T-helper 17 cell (primary cell): Measurements from ENCODE around the gene TFEC. TPM values are rescaled to one million over a fixed set of nuclear protein-coding genes. Genes with fewer than 3 reads are reported as not detected.
"Not testable (repeated sequence)": the region's sequence is repeated elsewhere in the genome, so short reads cannot be mapped to it uniquely, and the experiment has no call there.

Experiments used
- ATAC-seq: fragments of 150-1000 bp; cut with Tn5 transposase; 2 replicates; pipeline ENCODE4 v1.10.0; 2021; ENCODE audit warnings: mild to moderate bottlenecking, moderate library complexity
- DNase-seq, 3 donors: peaks; one replicate each; pipeline versions ENCODE4 v3.0.0 to v3.0.0-alpha.2; 2020 to 2021
- H3K9me3 ChIP-seq: one replicate; pipeline ENCODE4 v1.7.0; 2013; ENCODE audit warnings: low read length, mild to moderate bottlenecking; ENCODE audit not compliant: control insufficient read depth, poor library complexity, severe bottlenecking
- H3K27ac Mint-ChIP-seq: one replicate; pipeline ENCODE4 v1.8.0; 2022; ENCODE audit warnings: mild to moderate bottlenecking, moderate library complexity, mixed read lengths
- H3K27me3 Mint-ChIP-seq: one replicate; pipeline ENCODE4 v1.8.0; 2022; ENCODE audit warnings: mixed read lengths
- H3K36me3 Mint-ChIP-seq: one replicate; pipeline ENCODE4 v1.8.0; 2022; ENCODE audit warnings: low read depth, mixed read lengths
- H3K4me1 Mint-ChIP-seq: one replicate; pipeline ENCODE4 v1.8.0; 2022; ENCODE audit warnings: mild to moderate bottlenecking, mixed read lengths
- H3K4me3 Mint-ChIP-seq: one replicate; pipeline ENCODE4 v1.8.0; 2022; ENCODE audit warnings: mild to moderate bottlenecking, moderate library complexity, mixed read lengths
- total RNA-seq, 4 donors: library from RNA in 2 of 4; stranded (reverse) in 2 of 4; gene quantifications; one replicate each; pipeline ENCODE4 v1.2.3 and lab custom pipeline; 2022 to 2026

TFEC gene
- total RNA-seq, 2 donors from 2014 or later = 0.21 to 0.47 TPM

DNA sequence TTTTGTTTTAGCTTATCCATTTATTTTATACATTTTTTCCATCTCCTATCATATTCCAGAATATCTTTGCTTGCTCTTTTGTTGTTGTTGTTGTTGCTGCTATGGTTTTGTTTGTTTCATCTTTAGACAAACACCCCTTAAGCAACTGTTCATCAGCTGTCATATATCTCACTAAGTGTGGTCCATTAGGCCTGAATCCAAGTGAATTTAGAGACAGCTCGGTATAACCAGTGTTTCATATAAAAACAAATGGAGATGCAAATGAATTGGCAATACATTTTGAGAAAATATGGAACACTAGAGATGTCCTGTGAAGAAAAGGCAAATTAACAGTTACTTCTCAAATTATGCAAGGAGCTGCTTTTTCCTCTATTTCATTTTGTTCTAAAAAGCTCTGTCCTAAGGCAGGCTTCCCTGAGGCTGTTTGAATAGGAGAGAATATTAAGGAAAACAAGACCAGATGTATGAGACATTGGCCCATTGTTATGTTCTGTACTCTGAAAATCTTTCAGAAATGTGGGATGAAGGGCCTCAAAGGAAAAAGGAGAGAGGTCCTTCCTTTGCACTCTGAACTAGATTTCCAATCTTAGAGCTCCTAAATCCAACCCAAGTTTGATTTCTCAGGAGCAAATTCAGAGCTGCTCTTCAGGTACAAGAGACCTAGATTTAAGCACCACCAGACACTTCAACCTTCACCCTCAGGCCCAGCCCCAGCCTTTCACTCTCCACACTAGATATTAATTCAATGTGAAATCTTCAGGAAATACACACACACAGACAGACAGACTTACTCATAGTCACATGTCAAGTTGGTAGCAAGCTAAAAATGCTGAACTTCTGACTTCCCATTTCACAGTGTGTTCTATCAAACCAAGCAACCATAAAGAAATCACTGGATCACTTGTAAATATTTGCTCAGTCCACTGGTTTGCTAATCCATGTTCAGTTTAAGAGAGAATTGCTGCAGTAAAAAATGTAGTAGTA, 5.4 kb downstream of the TFEC start:
- no peak for ATAC-seq
- no peaks in the 10 kb centered on the region for H3K36me3 Mint-ChIP-seq
- no peak overlapping the region for H3K4me3 Mint-ChIP-seq
- H3K4me1 Mint-ChIP-seq = no peaks in the 10 kb centered on the region
- no peak for DNase-seq
- no peaks in the 10 kb centered on the region for H3K9me3 ChIP-seq
- H3K27ac Mint-ChIP-seq = no peak overlapping the region
- peaks cover 8% of the 10 kb centered on the region for H3K27me3 Mint-ChIP-seq

DNA sequence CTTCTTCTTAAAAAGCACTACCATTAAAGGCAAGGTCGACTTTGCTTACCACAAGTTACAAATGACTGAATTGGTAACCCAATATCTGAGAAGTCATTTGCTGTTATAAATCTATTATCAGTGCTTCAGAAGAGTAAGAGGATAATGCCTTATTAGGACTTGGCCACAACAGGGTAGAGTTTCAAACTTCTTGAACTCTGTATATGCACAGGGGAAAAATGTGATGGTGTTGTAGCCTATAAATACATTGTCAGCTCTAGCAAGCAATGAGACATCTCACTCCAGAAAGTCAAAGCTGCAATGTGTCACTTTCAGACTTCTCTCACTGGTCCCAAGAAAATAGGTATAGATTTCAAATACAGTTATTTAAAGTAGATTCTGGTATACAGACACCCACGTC, 9.3 kb downstream of the TFEC start:
- no peaks in the 10 kb centered on the region for H3K9me3 ChIP-seq
- Mint-ChIP-seq H3K4me1 (no peaks in the 10 kb centered on the region), H3K27me3 (no peaks in the 10 kb centered on the region), H3K4me3 (no peak overlapping the region), H3K36me3 (no peaks in the 10 kb centered on the region), H3K27ac (no peak overlapping the region)
- no peak for DNase-seq
- ATAC-seq = no peak

DNA sequence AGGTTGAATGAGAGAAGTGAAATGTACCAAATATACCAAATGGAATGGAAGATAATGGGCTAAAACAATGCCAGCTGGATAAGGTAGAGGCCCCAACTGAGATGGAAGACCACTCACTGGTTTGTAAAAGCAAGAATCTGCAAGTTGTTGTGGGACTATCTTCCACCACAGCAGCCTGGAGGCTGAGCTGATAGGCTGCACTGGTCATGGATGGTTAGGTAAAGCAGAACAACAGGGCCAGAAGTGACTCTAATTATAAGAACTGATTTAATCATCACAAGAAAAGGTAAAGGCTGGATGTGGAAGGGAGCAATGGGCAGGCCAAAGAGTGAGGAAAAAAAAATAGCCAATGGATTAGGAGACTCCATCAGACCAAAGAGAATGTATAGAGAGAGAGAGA, 11.8 kb downstream of the TFEC start:
- H3K9me3 ChIP-seq = no peaks in the 10 kb centered on the region
- Mint-ChIP-seq H3K4me3 (no peak overlapping the region), H3K27me3 (no peaks in the 10 kb centered on the region), H3K36me3 (no peaks in the 10 kb centered on the region), H3K4me1 (no peaks in the 10 kb centered on the region), H3K27ac (no peak overlapping the region)
- ATAC-seq = no peak
- no peak for DNase-seq

DNA sequence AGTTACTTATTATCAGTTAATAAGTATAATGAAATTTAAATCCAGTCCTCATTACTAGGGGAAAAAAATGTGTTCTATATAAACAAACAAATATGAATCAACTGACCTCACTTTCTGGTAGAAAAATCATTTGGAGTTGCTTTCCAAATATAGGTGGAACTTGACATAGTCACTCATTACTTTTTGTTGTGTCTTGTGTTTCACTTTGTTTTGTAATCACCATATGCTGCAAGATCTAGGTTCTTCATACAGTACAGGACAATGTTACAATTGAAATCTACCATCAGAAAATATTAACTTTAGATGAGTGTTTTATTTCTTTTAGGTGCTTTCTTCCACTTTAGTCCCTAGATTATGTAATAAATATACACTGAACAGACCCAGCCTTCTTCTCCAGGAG, 16.9 kb downstream of the TFEC start:
- H3K9me3 ChIP-seq = no peaks in the 10 kb centered on the region
- Mint-ChIP-seq H3K27ac (no peak overlapping the region), H3K27me3 (no peaks in the 10 kb centered on the region), H3K36me3 (no peaks in the 10 kb centered on the region), H3K4me1 (no peaks in the 10 kb centered on the region), H3K4me3 (no peak overlapping the region)
- ATAC-seq = no peak
- DNase-seq = no peak

DNA sequence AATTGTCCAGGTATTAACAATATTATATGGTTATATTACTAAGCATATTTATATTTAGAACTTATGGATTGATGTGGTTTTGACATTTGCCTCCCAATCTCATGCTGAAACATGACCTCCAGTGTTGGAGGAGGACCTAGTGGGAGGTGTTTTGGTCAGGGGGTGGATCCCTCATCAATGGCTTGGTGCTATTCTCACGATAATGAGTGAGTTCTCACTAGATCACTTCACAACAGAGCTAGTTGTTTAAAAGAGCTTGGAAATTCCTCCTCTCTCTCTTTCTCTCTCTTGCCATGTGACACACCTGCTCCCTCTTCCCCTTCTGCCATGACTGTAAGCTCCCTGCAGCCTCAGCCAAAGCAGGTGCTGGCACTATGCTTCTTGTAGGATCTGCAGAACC, 19.0 kb downstream of the TFEC start:
- H3K9me3 ChIP-seq = no peaks in the 10 kb centered on the region
- Mint-ChIP-seq H3K27me3 (no peaks in the 10 kb centered on the region), H3K4me1 (no peaks in the 10 kb centered on the region), H3K4me3 (no peak overlapping the region), H3K36me3 (no peaks in the 10 kb centered on the region), H3K27ac (no peak overlapping the region)
- DNase-seq (no peak), ATAC-seq (no peak)

DNA sequence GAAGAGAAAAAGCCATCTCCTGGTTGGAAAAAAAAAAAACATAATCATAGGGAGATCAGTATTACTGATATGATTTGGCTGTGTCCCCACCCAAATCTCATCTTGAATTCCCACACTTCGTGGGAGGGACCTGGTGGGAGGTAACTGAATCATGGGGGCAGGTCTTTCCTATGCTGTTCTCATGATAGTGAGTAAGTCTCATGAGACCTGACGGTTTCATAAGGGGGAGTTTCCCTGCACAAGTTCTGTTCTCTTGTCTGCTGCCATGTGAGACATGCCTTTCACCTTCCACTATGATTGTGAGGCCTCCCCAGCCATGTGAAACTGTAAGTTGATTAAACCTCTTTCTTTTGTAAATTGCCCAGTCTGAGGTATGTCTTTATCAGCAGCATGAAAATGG, 25.8 kb downstream of the TFEC start:
- H3K9me3 ChIP-seq, ATAC-seq, DNase-seq, H3K4me1 Mint-ChIP-seq, H3K27ac Mint-ChIP-seq, H3K27me3 Mint-ChIP-seq, H3K36me3 Mint-ChIP-seq, H3K4me3 Mint-ChIP-seq: not testable (repeated sequence)

DNA sequence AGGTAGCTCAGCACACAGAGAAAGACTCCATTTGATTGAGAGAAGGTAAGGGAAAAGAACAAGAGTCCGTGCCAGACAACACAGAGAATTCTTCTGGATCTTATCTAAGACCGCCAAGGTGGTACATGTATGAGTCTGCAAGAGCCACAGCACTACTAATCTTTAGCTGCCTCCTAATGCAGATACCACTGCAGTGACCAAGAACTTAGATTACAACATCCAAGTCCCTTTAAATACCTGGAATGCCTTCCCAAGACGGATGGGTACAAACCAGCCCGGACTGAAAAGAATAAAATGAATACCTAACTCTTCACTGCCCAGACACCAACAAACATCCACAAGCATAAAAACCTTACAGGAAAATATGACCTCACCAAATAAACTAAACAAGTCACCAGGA, 33.3 kb downstream of the TFEC start:
- Mint-ChIP-seq H3K36me3 (no peaks in the 10 kb centered on the region), H3K4me3 (no peak overlapping the region), H3K27me3 (no peaks in the 10 kb centered on the region), H3K27ac (no peak overlapping the region), H3K4me1 (no peaks in the 10 kb centered on the region)
- no peaks in the 10 kb centered on the region for H3K9me3 ChIP-seq
- ATAC-seq (no peak), DNase-seq (no peak)

DNA sequence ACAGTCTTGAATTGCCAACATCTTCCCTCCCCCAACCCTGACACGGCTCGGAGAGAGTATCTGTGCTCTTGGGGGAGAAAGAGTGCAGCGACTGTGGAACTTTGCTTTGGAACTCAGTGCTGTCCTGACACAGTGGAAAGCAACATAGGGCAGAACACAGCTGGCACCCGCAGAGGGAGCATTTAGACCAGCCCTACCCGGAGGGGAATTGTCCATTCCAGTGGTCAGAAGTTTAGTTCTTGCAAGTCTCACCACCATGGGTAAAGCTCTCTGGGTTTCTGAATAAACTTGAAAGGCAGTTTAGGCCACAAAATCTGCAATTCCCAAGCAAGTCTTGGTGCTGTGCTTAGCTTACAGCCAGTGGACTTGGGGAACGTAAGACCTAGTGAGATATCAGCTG, 34.9 kb downstream of the TFEC start:
- no peaks in the 10 kb centered on the region for H3K4me1 Mint-ChIP-seq
- no peak overlapping the region for H3K27ac Mint-ChIP-seq
- ATAC-seq (no peak), DNase-seq (no peak)
- H3K27me3 Mint-ChIP-seq = no peaks in the 10 kb centered on the region
- no peaks in the 10 kb centered on the region for H3K9me3 ChIP-seq
- no peak overlapping the region for H3K4me3 Mint-ChIP-seq
- H3K36me3 Mint-ChIP-seq = no peaks in the 10 kb centered on the region

DNA sequence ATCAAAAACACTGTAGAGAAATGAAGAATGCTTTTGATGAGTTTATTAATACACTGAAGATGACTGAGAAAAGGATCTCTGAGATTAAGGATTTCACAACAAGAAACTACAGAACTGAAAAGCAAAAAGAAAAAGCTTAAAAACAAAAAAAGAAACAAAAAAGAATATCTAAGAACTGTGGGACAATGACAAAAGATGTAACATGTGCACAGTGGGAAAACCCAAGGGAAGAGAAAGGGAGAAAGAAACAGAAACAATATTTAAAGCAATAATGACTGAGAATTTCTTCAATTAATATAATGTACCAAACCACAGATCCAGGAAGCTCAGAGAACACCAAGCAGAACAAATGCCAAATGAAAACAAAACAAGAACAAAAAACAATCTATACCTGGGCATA, 42.2 kb downstream of the TFEC start:
- DNase-seq (no peak), ATAC-seq (no peak)
- Mint-ChIP-seq H3K27me3 (no peaks in the 10 kb centered on the region), H3K4me1 (no peaks in the 10 kb centered on the region), H3K36me3 (no peaks in the 10 kb centered on the region), H3K27ac (no peak overlapping the region), H3K4me3 (no peak overlapping the region)
- H3K9me3 ChIP-seq = no peaks in the 10 kb centered on the region

DNA sequence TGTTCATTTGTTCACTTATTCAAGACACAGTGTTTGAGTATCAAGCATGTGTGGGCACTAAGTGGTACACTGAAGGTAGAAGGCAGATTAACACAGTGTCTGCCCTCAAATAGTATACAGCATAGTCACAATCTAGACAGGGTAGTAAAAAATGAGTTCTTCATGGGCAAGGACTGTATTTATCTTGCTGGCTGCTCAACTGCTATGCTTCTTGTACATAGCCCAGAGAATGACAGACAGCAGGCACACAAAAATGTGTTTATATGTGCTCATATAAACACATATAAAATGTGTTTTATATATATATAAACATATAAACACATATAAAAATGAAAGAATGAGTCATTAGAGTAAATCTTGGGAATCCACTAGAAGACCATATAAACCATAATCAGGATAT, 43.1 kb downstream of the TFEC start:
- Mint-ChIP-seq H3K27me3 (no peaks in the 10 kb centered on the region), H3K4me1 (no peaks in the 10 kb centered on the region), H3K36me3 (no peaks in the 10 kb centered on the region), H3K4me3 (no peak overlapping the region), H3K27ac (no peak overlapping the region)
- no peaks in the 10 kb centered on the region for H3K9me3 ChIP-seq
- no peak for DNase-seq
- no peak for ATAC-seq

DNA sequence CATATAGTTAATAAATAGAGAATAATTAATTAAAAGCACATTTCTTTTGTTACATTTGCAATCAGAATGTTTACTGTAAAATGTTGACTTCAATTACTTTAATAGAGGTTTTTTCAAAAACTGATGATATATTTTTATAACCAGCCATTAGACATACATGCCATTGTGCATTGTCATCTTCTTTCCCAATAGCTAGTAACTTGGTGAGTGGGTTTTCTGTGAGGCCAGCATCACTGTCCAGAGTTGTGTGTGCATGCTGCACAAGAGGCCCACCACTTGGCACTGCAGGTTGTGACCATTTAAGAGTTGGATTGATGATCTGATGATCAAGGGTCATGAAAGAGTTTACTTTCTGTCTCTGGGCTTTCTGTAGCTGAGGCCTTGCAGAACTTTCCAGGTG, 46.5 kb downstream of the TFEC start:
- no peaks in the 10 kb centered on the region for H3K9me3 ChIP-seq
- Mint-ChIP-seq H3K4me1 (no peaks in the 10 kb centered on the region), H3K4me3 (no peak overlapping the region), H3K27ac (no peak overlapping the region), H3K27me3 (no peaks in the 10 kb centered on the region), H3K36me3 (no peaks in the 10 kb centered on the region)
- ATAC-seq (no peak), DNase-seq (no peak)

DNA sequence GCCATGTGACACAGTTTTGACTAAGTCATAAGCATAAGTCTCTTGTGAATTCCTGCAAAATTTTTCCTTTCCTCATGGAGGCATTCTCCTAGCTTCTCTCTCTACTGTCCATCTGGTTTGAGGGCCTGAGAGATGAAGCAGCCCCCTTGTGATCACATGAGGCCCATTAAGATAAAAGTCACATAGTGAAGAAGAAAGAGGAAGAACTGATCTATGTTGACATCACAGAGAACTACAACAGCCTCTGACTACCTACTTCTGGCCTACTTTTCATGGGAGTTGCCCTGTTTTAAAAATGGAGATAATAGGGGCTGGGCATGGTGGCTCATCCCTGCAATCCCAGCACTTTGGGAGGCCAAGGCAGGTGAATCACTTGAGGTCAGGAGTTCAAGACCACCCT, 50.4 kb downstream of the TFEC start:
- no peaks in the 10 kb centered on the region for H3K27me3 Mint-ChIP-seq
- no peaks in the 10 kb centered on the region for H3K9me3 ChIP-seq
- ATAC-seq (no peak), DNase-seq (no peak)
- no peak overlapping the region for H3K4me3 Mint-ChIP-seq
- no peak overlapping the region for H3K27ac Mint-ChIP-seq
- H3K4me1 Mint-ChIP-seq = no peaks in the 10 kb centered on the region
- H3K36me3 Mint-ChIP-seq = no peaks in the 10 kb centered on the region

DNA sequence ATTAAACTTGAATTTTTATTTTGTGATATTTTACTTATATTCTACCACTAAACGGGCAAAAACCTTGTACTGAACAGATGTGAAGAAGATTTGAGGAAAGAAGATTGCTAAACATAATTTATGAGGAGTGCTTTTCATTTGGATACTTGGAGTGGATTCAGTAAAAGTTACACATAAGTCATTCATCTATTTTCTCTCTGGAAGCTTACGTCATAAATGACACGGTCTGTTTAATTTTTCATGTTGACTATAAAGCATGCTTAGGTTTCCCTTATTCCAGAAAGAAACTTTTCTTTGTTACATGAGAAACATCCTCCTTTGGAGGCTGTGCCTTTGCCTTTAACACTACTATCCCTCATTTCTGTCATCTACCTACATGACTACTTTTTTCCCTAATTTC, 53.9 kb downstream of the TFEC start:
- Mint-ChIP-seq H3K27me3 (no peaks in the 10 kb centered on the region), H3K27ac (no peak overlapping the region), H3K36me3 (no peaks in the 10 kb centered on the region), H3K4me3 (no peak overlapping the region), H3K4me1 (no peaks in the 10 kb centered on the region)
- H3K9me3 ChIP-seq = no peaks in the 10 kb centered on the region
- DNase-seq (no peak), ATAC-seq (no peak)

DNA sequence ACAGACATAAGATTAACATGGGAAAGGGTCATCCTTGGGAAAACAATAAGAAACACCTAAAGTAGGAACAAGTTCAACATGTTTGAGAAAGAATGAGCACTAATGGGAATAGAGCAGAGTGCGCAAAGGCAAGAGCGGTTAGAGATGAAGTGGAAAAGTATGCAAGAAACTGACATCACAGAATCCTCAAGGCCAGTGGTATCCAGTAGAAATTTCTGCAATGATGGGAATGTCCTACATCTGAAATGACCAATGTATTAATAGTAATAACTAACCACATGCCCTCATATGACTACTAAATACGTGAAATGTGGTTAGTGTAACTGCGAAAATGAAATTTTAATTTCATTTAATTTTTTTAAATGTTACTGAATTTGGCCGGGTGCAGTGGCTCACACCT, 54.8 kb downstream of the TFEC start:
- DNase-seq (no peak), ATAC-seq (no peak)
- H3K4me3 Mint-ChIP-seq = no peak overlapping the region
- H3K27me3 Mint-ChIP-seq = no peaks in the 10 kb centered on the region
- H3K27ac Mint-ChIP-seq = no peak overlapping the region
- no peaks in the 10 kb centered on the region for H3K36me3 Mint-ChIP-seq
- H3K4me1 Mint-ChIP-seq = no peaks in the 10 kb centered on the region
- H3K9me3 ChIP-seq = no peaks in the 10 kb centered on the region
